ENCODE measurements around the gene ALDH1A3. TPM values are rescaled to one million over a fixed set of nuclear protein-coding genes. Genes with fewer than 3 reads are reported as not detected.
A peak's percentile ranks its signal among the peaks of the same experiment; 100 is the strongest.

The ALDH1A3 gene
- total RNA-seq, 1 donor, result 54.6 TPM

DNA sequence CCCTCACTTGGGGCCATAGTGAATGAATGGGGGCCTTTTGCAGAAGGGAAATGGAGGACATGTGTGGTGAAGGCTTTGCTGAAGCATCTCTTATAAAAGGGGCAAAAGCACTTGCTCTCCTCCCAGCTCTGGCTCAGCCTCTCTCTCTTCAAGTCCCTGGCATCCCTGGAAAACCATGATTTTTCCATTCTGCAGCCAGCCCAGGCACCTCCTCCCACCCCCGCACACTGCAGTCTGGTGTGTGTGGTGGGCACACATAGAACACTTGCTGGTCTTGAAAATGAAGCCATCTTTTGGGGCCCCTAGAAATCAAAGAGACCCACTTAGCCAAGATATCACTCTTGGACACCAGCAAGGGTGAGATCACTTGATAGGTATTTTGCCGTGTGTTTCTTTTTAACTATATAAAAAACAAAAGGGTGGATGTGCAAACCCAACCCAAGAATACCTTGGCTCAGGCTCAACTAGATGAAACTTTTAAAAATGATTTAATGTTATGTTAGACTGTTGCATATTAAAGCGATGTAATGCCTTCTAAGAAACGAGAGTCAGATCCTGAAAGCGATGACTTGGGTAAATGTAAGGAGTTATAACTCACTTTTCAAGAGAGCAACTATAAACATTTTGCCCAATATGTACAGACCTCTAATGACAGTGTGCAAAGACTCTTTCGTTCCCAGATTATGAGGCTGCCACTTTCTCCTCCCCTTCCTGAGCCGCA, 16.4 kb upstream of the ALDH1A3 start:
- Histone ChIP-seq H2AFZ (ENCODE audit: low read length) (peak overlapping the region; percentile 75), H4K20me1 (ENCODE audit: insufficient read depth, low read length) (no peaks in the 10 kb centered on the region), H3K36me3 (ENCODE audit: insufficient read depth, low read length) (no peaks in the 10 kb centered on the region), H3K79me2 (ENCODE audit: insufficient read depth, low read length) (no peaks in the 10 kb centered on the region), H3K4me1 (ENCODE audit: insufficient read depth, low read length) (peaks cover 17% of the 10 kb centered on the region), H3K27ac (ENCODE audit: low read depth, low read length) (peak overlapping the region; percentile 10), H3K4me2 (ENCODE audit: insufficient read depth, low read length) (peak overlapping the region; percentile 63), H3K4me3 (ENCODE audit: insufficient read depth, low read length) (peak overlapping the region; percentile 39), H3K9me3 (ENCODE audit: low read depth, low read length) (no peaks in the 10 kb centered on the region), H3K27me3 (ENCODE audit: insufficient read depth, low read length) (no peaks in the 10 kb centered on the region)
- TF ChIP-seq, protein P1, sequence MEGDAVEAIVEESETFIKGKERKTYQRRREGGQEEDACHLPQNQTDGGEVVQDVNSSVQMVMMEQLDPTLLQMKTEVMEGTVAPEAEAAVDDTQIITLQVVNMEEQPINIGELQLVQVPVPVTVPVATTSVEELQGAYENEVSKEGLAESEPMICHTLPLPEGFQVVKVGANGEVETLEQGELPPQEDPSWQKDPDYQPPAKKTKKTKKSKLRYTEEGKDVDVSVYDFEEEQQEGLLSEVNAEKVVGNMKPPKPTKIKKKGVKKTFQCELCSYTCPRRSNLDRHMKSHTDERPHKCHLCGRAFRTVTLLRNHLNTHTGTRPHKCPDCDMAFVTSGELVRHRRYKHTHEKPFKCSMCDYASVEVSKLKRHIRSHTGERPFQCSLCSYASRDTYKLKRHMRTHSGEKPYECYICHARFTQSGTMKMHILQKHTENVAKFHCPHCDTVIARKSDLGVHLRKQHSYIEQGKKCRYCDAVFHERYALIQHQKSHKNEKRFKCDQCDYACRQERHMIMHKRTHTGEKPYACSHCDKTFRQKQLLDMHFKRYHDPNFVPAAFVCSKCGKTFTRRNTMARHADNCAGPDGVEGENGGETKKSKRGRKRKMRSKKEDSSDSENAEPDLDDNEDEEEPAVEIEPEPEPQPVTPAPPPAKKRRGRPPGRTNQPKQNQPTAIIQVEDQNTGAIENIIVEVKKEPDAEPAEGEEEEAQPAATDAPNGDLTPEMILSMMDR (IDR thresholded peaks at IDR 0.05; ENCODE audit: extremely low read depth, low read depth, low read length), result no peak
- peak; percentile 76 for DNase-seq (ENCODE audit: insufficient read length, low spot score, missing footprints)

GRCh38 chr15:100863796-100864267, 15.8 kb upstream of the ALDH1A3 start:
- H3K79me2 ChIP-seq (ENCODE audit: insufficient read depth, low read length), result no peaks in the 10 kb centered on the region
- H3K36me3 ChIP-seq (ENCODE audit: insufficient read depth, low read length), result no peaks in the 10 kb centered on the region
- peak overlapping the region; percentile 63 for H3K4me2 ChIP-seq (ENCODE audit: insufficient read depth, low read length)
- no peaks in the 10 kb centered on the region for H3K27me3 ChIP-seq (ENCODE audit: insufficient read depth, low read length)
- peak overlapping the region; percentile 75 for H2AFZ ChIP-seq (ENCODE audit: low read length)
- peak overlapping the region; percentile 10 for H3K27ac ChIP-seq (ENCODE audit: low read depth, low read length)
- peak overlapping the region; percentile 39 for H3K4me3 ChIP-seq (ENCODE audit: insufficient read depth, low read length)
- H4K20me1 ChIP-seq (ENCODE audit: insufficient read depth, low read length), result no peaks in the 10 kb centered on the region
- DNase-seq (ENCODE audit: insufficient read length, low spot score, missing footprints), result peak; percentile 78
- peaks cover 17% of the 10 kb centered on the region for H3K4me1 ChIP-seq (ENCODE audit: insufficient read depth, low read length)
- TF ChIP-seq, protein P1 (IDR thresholded peaks at IDR 0.05; ENCODE audit: extremely low read depth, low read depth, low read length), result no peak
- no peaks in the 10 kb centered on the region for H3K9me3 ChIP-seq (ENCODE audit: low read depth, low read length)

DNA sequence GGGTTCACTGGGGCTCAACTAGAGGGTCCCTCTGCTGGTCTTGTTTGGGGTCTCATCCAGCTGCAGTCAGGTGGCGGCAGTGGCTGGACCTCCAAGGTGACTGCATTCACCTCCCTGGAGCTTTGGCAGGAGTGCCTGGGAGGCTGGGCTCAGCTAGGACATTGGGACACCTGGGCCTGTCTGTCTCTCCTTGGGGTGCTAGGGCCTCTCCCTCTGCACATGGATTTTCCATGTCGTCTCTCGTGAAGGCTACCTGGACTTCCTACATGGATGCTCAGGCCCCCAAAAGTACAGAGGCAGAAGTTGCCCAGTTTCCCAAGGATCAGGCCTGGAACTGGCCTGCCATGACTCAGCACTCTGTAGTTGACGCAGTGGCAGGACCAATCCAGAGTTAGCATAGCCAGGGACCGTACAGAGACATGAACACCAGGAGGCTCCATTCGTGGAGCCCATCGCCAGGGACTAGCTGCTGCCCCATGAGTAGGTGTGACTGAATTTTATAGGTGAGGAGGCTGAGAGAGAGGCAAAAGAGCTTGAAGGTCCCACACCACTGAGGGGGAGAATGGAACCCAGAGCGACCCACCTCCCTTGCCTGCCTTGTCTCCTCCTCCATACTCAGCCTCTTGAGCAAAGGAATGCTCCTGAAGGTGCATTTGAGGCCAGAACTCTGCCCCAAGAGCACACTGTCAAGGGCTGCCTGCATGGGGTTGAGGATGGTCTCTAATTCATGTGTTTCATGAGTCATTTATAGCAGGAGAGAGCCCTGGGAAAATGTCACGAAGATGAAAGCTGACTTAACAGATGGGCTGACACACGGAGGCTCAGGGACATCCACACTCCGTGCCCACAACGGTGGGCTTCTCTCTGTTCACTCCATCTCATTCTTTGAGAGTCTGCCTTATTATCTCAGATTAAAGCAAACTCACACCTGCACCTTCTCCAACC, 13.0 kb upstream of the ALDH1A3 start:
- TF ChIP-seq, protein P1 (IDR thresholded peaks at IDR 0.05; ENCODE audit: extremely low read depth, low read depth, low read length), result no peak
- Histone ChIP-seq H2AFZ (ENCODE audit: low read length) (no peak overlapping the region), H3K27me3 (ENCODE audit: insufficient read depth, low read length) (no peaks in the 10 kb centered on the region), H3K79me2 (ENCODE audit: insufficient read depth, low read length) (no peaks in the 10 kb centered on the region), H3K36me3 (ENCODE audit: insufficient read depth, low read length) (no peaks in the 10 kb centered on the region), H4K20me1 (ENCODE audit: insufficient read depth, low read length) (no peaks in the 10 kb centered on the region), H3K27ac (ENCODE audit: low read depth, low read length) (no peak overlapping the region), H3K4me1 (ENCODE audit: insufficient read depth, low read length) (peaks cover 14% of the 10 kb centered on the region), H3K4me2 (ENCODE audit: insufficient read depth, low read length) (no peak overlapping the region), H3K4me3 (ENCODE audit: insufficient read depth, low read length) (no peak overlapping the region), H3K9me3 (ENCODE audit: low read depth, low read length) (no peaks in the 10 kb centered on the region)
- peak; percentile 68 for DNase-seq (ENCODE audit: insufficient read length, low spot score, missing footprints)

DNA sequence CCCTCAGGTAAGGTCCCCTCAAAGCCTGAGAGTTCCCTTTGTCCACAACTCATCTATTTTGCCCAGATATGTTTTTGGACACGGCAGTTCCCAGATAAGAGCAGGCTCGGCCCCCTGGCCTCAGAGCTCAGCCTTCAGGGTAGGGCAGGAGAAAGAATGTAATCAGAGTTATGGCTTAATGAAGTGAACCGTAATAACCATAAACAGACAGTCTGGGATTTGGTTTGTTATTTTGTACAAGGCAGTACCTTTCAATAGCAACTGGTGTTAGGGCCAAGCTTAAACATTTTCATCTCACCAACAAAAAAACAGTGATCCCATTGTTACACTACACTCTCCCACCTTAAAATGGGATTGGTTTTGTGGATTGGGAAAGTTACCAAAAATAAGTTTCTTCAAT, 12.2 kb upstream of the ALDH1A3 start:
- TF ChIP-seq, protein P1 (IDR thresholded peaks at IDR 0.05; ENCODE audit: extremely low read depth, low read depth, low read length), result no peak
- Histone ChIP-seq H3K27me3 (ENCODE audit: insufficient read depth, low read length) (no peaks in the 10 kb centered on the region), H3K9me3 (ENCODE audit: low read depth, low read length) (no peaks in the 10 kb centered on the region), H2AFZ (ENCODE audit: low read length) (no peak overlapping the region), H3K79me2 (ENCODE audit: insufficient read depth, low read length) (no peaks in the 10 kb centered on the region), H3K4me3 (ENCODE audit: insufficient read depth, low read length) (no peak overlapping the region), H3K27ac (ENCODE audit: low read depth, low read length) (no peak overlapping the region), H3K36me3 (ENCODE audit: insufficient read depth, low read length) (no peaks in the 10 kb centered on the region), H4K20me1 (ENCODE audit: insufficient read depth, low read length) (no peaks in the 10 kb centered on the region), H3K4me1 (ENCODE audit: insufficient read depth, low read length) (peaks cover 14% of the 10 kb centered on the region), H3K4me2 (ENCODE audit: insufficient read depth, low read length) (no peak overlapping the region)
- DNase-seq (ENCODE audit: insufficient read length, low spot score, missing footprints), result no peak
